Gastroesophageal sphincter (tissue), 4 donors: ENCODE data around the gene PUSL1. TPM values are rescaled to one million over a fixed set of nuclear protein-coding genes. Genes with fewer than 3 reads are reported as not detected.
A peak's percentile ranks its signal among the peaks of the same experiment; 100 is the strongest.

Source experiments
- ATAC-seq: fragments of 150-250 bp; one replicate; pipeline ENCODE4 v1.9.1; 2016; ENCODE audit warnings: mild to moderate bottlenecking, moderate library complexity
- H3K27ac ChIP-seq, 4 donors: fragments of 200-600 bp; sonication (generic) in 3 of 4; 1 replicate in 3 of 4; 2 replicates in 1 of 4; pipeline ENCODE4 v1.5.1; 2016 to 2019
- H3K27me3 ChIP-seq: fragments of 200-600 bp; sonication (generic); one replicate; pipeline ENCODE4 v1.5.1; 2019
- H3K36me3 ChIP-seq, 2 donors: fragments of 200-600 bp; sonication (generic); one replicate each; pipeline ENCODE4 v1.5.1; 2019; ENCODE audit warnings: control low read depth in 1 of 2
- H3K4me1 ChIP-seq, 3 donors: fragments of 200-600 bp; sonication (generic); 1 replicate in 2 of 3; 2 replicates in 1 of 3; pipeline ENCODE4 v1.5.1; 2016 to 2019; ENCODE audit warnings: control low read depth in 2 of 3
- H3K4me3 ChIP-seq, 2 donors: fragments of 200-600 bp; sonication (generic); one replicate each; pipeline ENCODE4 v1.5.1; 2019; ENCODE audit warnings: mild to moderate bottlenecking in 1 of 2, moderate library complexity in 1 of 2
- H3K9me3 ChIP-seq, 3 donors: fragments of 200-600 bp; sonication (generic); one replicate each; pipeline ENCODE4 v1.5.1; 2017 to 2019; ENCODE audit warnings: control low read depth in 2 of 3
- EP300 ChIP-seq: sonication (generic); formaldehyde crosslinking; IDR thresholded peaks from one replicate; pipeline ENCODE4 v1.6.1; 2017; ENCODE audit warnings: antibody characterized with exemption, mild to moderate bottlenecking
- POLR2A ChIP-seq, 2 donors: fragments of 450-650 bp; IDR thresholded peaks; one replicate each; pipeline ENCODE4 v1.6.1; 2017; ENCODE audit warnings: antibody characterized with exemption in 2 of 2, mild to moderate bottlenecking in 2 of 2, moderate library complexity in 1 of 2
- POLR2AphosphoS5 ChIP-seq: sonication (generic); formaldehyde crosslinking; IDR thresholded peaks from one replicate; pipeline ENCODE4 v1.6.1; 2017; ENCODE audit warnings: antibody characterized with exemption
- WGBS, 2 donors: methylation state at CpG; one replicate each; pipeline ENCODE4 v1.1.5; 2018; ENCODE audit warnings: low coverage in 1 of 2; 5-methylcytosine and 5-hydroxymethylcytosine counted together
- total RNA-seq, 4 donors: library from RNA; depleted of rRNA; stranded (reverse); fragments of >200 nt; gene quantifications; one replicate each; pipeline ENCODE4 v1.1.0, GENCODE V29; 2016
- TF ChIP-seq, protein P1 (sequence below), 4 experiments: fragments of 200-600 bp in 2 of 4; fragments of 450-650 bp in 2 of 4; sonication (generic) in 1 of 4; IDR thresholded peaks; one replicate each; pipeline ENCODE4 v1.5.1; 2017 to 2019; ENCODE audit warnings: antibody characterized with exemption in 4 of 4, mild to moderate bottlenecking in 2 of 4, moderate library complexity in 2 of 4

Gene PUSL1
- total RNA-seq, 4 donors from 2014 or later: 12.5 to 24.2 (median 19.4) TPM

DNA sequence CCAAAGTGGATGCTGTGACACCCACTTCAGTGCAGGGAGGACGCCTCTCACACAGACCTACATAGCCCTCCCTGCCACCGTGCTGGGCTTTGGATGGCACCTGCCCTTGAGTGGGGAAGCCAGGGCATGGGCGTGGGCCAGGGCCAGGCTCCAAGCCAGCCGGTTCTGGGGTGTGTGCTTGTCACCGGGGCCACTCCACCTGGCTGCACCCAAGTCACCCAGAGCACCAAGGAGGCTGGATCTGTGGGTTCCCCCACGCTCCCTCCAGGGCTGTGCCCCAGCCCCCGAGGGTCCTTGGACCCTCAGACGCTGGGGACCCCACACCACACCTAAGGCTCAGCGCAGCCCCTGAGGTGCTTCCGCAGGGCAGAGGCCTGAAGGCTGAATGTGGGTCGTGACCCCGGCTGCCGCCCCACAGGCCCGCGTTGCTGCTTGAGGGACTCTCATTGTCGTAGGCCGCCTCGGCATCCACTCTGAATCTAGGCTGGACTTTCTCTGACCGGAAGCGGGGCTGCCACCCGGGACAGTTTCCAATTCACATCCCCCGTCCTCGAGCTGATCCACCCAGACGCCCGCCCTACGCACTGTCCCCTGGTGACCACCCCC is 48.5 kb downstream of the PUSL1 start:
- Histone ChIP-seq H3K27me3 (peaks cover 68% of the 10 kb centered on the region), H3K4me1 (peaks cover 0 to 96% (median 36%) of the 10 kb centered on the region in 3 donors), H3K36me3 (peaks cover 0 to 18% of the 10 kb centered on the region in 2 donors), H3K4me3 (peak overlapping the region; percentile 28 to 63), H3K27ac (peak overlapping the region; percentile 6 to 92 (median 88)), H3K9me3 (no peaks in the 10 kb centered on the region)
- WGBS, 2 donors: 16 to 34% methylated on average over 10 of the region's 26 CpGs
- ATAC-seq: no peak
- TF ChIP-seq, protein P1, sequence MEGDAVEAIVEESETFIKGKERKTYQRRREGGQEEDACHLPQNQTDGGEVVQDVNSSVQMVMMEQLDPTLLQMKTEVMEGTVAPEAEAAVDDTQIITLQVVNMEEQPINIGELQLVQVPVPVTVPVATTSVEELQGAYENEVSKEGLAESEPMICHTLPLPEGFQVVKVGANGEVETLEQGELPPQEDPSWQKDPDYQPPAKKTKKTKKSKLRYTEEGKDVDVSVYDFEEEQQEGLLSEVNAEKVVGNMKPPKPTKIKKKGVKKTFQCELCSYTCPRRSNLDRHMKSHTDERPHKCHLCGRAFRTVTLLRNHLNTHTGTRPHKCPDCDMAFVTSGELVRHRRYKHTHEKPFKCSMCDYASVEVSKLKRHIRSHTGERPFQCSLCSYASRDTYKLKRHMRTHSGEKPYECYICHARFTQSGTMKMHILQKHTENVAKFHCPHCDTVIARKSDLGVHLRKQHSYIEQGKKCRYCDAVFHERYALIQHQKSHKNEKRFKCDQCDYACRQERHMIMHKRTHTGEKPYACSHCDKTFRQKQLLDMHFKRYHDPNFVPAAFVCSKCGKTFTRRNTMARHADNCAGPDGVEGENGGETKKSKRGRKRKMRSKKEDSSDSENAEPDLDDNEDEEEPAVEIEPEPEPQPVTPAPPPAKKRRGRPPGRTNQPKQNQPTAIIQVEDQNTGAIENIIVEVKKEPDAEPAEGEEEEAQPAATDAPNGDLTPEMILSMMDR (IDR thresholded peaks at IDR 0.05): no peak
- TF ChIP-seq POLR2AphosphoS5: no peak
- TF ChIP-seq EP300: no peak
- TF ChIP-seq POLR2A (IDR thresholded peaks at IDR 0.05): no peak

DNA sequence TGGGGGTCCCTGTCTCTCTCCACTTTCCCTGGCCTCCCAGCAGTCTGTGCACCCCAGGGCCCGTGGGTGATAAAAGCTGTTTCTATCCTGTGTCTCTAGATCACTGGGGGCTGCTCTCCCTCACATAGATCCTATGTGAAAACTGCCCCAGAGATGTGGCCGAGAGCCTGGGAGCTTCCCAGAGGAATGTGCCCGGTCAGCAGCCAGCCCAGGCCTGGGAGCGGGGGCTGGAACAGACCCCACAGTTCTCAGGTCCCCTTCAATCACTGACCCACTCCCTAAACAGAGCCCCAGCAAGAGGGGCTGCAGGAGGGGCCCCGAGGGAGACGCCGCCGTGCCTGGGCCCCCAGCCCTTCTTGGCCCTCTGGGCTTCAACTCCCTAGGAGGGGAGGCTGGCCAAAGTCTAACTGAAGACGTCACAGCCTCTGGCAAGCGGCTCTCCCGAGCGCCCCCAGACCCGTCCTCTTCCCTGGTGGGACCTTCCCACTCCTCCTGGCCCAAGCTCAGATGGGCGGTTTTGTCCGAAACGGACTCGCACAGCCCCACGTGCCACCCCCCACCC is 49.6 kb downstream of the PUSL1 start:
- Histone ChIP-seq H3K9me3 (no peaks in the 10 kb centered on the region), H3K4me3 (peak overlapping the region; percentile 28 to 63), H3K27me3 (peaks cover 67% of the 10 kb centered on the region), H3K27ac (peak overlapping the region; percentile 41 to 92 (median 88)), H3K36me3 (peaks cover 0 to 17% of the 10 kb centered on the region in 2 donors), H3K4me1 (peaks cover 0 to 92% (median 27%) of the 10 kb centered on the region in 3 donors)
- no peak for ATAC-seq
- TF ChIP-seq POLR2A (IDR thresholded peaks at IDR 0.05) (no peak), POLR2AphosphoS5 (no peak), EP300 (no peak)
- TF ChIP-seq, protein P1 (IDR thresholded peaks at IDR 0.05): no peak
- 11% methylated on average over 7 of the region's 18 CpGs; no CpG with 5 or more reads in 1 of the 2 donors for WGBS, 2 donors

DNA sequence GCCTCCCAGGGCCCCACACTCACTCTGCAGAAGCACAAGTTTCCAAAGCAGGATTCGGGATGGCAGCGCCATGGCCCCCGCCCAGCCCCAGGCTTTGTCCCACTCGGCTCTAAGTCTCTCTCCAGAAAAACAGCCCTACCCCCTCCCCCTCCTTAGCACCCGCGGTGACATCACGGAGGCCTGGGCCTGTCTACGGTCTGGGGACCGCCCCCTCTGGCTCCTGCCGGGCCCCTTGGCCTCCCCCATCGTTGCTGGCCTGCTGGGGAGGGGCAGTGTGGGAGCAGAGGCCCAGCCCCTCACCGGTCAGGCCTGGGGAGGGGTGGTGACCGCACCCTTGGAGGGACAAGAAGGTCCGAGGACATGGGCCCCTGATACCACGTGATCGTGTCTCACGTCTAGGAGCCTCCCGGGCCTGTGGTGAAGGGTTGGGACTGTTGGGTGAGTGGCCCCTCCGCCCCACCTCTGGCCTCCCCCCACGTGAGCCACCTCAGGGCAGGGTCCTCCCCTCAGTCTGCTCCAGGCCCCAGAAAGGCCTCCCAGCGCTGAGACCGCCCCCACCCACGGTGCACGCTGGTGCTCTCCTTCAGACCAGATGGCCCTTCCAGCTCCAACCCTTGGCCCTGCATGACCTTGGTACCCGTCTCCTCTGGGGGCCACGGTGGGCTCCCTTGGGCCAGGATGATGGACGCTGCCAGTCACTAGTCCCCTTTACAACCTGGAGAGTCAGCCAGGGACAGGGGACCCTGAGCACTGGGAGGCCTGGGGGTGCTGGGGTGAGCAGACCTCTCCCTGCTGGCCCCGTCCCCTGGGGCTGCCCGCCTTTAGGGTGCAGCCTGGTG is 50.3 kb downstream of the PUSL1 start, which contains the start of gene MXRA8:
Gene MXRA8 (minus strand): TSS at position 123 of the 839 bp plus-strand sequence. CDS start 51 bp downstream, at position 72.
- WGBS, 2 donors: 46% methylated on average over 2 of the region's 29 CpGs; no CpG with 5 or more reads in 1 of the 2 donors
- TF ChIP-seq, protein P1 (IDR thresholded peaks at IDR 0.05): no peak
- peak; percentile 28 for TF ChIP-seq POLR2AphosphoS5
- peak in 1 of 2 donors; percentile 30 for TF ChIP-seq POLR2A (IDR thresholded peaks at IDR 0.05)
- no peak for TF ChIP-seq EP300
- Histone ChIP-seq H3K9me3 (no peaks in the 10 kb centered on the region), H3K27me3 (peaks cover 60% of the 10 kb centered on the region), H3K4me1 (peaks cover 0 to 85% (median 20%) of the 10 kb centered on the region in 3 donors), H3K27ac (peak within 1 kb of the TSS; percentile 41 to 92 (median 88)), H3K36me3 (peaks cover 0 to 10% of the 10 kb centered on the region in 2 donors), H3K4me3 (peak within 1 kb of the TSS; percentile 28 to 63)
- peak; percentile 78 for ATAC-seq

DNA sequence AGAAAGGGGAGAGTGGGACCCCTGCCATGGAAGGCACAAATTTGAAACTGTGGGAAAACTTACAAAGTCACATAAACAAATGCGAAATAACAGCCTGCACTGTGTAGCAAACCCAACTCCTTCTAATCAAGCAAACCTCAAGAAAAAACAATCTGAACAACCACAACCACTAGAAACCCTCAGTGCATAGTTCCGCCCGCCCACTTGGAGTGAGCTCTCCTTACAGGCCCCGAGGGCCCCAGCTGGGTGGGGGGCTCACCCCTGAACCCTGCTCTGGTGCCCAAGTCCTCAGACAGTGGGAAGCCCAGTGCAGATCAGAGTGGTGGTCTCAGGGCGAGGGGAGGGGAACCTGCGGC is 50.9 kb downstream of the PUSL1 start:
- Histone ChIP-seq H3K27me3 (peaks cover 54% of the 10 kb centered on the region), H3K27ac (peak overlapping the region in 3 of 4 donors; percentile 87 to 92 (median 89)), H3K4me3 (no peak overlapping the region), H3K9me3 (no peaks in the 10 kb centered on the region), H3K36me3 (peaks cover 0 to 3% of the 10 kb centered on the region in 2 donors), H3K4me1 (peaks cover 0 to 79% (median 20%) of the 10 kb centered on the region in 3 donors)
- WGBS, 2 donors: 20 to 49% methylated on average over 1 to 2 of the region's 6 CpGs
- no peak for TF ChIP-seq EP300
- TF ChIP-seq POLR2AphosphoS5: no peak
- no peak for TF ChIP-seq POLR2A (IDR thresholded peaks at IDR 0.05)
- TF ChIP-seq, protein P1 (IDR thresholded peaks at IDR 0.05): no peak
- ATAC-seq: no peak
